Adrenal gland (tissue), 5 donors: ENCODE data around the gene JOSD1.

Experiments used
- CTCF ChIP-seq, 6 experiments: fragments of 450-650 bp in 4 of 6; fragments of 200-600 bp in 2 of 6; sonication (generic) in 1 of 6; IDR thresholded peaks; 1 replicate in 5 of 6; 2 replicates in 1 of 6; pipeline versions ENCODE4 v1.5.1 to v1.8.0; 2016 to 2021; ENCODE audit warnings: antibody characterized with exemption in 6 of 6, mild to moderate bottlenecking in 2 of 6, moderate library complexity in 1 of 6
- POLR2A ChIP-seq, 2 donors: fragments of 450-650 bp; IDR thresholded peaks; one replicate each; pipeline ENCODE4 v1.6.1; 2017; ENCODE audit warnings: antibody characterized with exemption in 2 of 2, mild to moderate bottlenecking in 2 of 2, moderate library complexity in 1 of 2
- donor health status: DM: no; HTN: no; CAD: no.

- TF ChIP-seq POLR2A (IDR thresholded peaks at IDR 0.05) (peak; percentile 79 to 95), CTCF (IDR thresholded peaks at IDR 0.05) (no peak)
These were observed 4.7 kb upstream of the JOSD1 start, which contains the start of gene GTPBP1 for GRCh38 chr22:38705235-38706100.
